HG02571 (cell line): Measurements from ENCODE around the gene NHLH1.

Experiments
- ATAC-seq: cut with Tn5 transposase; IDR thresholded peaks from one replicate; pipeline ENCODE4 v1.9.1; 2021; ENCODE audit warnings: mild to moderate bottlenecking, moderate library complexity; ENCODE audit not compliant: unreplicated experiment

Gene NHLH1

GRCh38 chr1:160358073-160358472 is 8.8 kb upstream of the NHLH1 start:
- no peak for ATAC-seq

- no peak for ATAC-seq
Measured at GRCh38 chr1:160359559-160360226, 7.2 kb upstream of the NHLH1 start.

DNA sequence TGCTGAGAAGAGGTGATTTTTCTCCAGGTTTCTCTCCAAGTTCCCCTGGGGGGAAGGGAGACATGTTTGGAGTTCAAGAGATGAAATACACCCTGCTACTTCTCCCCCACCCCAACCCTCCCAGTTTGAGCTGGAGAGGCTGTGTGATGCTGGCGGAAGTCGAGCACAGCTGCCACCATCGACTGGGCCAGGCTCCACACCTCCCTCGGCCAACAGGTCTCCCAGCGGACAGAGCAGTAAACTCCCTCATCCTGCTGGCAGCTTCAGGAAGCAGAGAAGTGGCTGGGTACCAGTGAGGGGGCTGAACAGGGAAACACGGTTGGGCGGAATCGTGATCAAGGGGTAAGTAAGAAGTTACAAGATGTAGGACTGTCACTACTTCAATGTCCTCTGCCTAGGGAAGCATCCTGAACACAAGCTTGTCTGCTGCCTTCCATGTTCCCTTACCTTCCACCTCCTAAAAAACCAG is 6.6 kb upstream of the NHLH1 start:
- ATAC-seq = no peak

GRCh38 chr1:160361199-160361598 is 5.7 kb upstream of the NHLH1 start:
- no peak for ATAC-seq

GRCh38 chr1:160361814-160362167 is 5.1 kb upstream of the NHLH1 start:
- no peak for ATAC-seq

GRCh38 chr1:160362168-160362957 is 4.5 kb upstream of the NHLH1 start:
- ATAC-seq = no peak

- no peak for ATAC-seq
Measured at GRCh38 chr1:160363010-160363409, 3.9 kb upstream of the NHLH1 start.

- ATAC-seq = no peak
Measured at GRCh38 chr1:160363951-160364735, 2.7 kb upstream of the NHLH1 start.

DNA sequence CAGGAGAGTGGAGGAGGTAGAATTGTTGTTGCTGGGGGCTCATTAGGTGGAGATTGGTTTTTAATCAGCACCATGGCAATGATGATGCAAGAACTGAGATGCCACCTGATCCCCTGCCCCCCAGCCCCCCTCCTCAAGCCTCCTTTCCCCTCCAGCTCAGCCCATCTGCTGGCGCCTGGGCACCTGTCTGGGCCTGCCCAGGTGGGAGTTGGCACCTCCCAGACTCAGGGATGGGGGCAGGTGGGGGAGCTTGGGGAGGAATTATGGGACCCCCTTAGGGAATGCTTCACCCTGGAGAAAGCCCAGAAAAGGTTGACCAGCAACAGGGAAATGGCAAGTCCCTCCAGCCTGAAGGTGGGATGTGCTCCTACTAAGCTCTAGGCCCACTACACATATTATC is 1.5 kb upstream of the NHLH1 start:
- ATAC-seq = no peak

- ATAC-seq = no peak
Measured at GRCh38 chr1:160367516-160367900, 637 bp downstream of the NHLH1 start.

- ATAC-seq = no peak
Measured at GRCh38 chr1:160367934-160368923, 1.4 kb downstream of the NHLH1 start.

DNA sequence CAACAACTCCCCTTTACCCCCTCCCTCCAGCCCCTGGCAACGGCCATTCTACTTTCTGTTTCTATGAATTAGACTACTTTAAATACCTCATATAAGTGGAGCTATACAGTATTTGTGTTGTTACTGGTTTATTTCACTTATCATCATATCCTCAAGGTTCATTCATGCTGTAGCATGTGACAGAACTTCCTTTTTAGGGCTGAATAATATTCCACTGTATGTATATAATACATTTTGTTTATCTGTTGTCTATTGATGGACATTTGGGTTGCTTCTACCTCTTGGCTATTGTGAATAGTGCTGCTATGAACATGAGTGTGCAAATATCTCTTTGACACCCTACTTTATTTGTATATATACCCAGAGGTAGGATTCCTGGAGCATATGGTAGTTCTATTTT is 2.2 kb downstream of the NHLH1 start:
- ATAC-seq = no peak

DNA sequence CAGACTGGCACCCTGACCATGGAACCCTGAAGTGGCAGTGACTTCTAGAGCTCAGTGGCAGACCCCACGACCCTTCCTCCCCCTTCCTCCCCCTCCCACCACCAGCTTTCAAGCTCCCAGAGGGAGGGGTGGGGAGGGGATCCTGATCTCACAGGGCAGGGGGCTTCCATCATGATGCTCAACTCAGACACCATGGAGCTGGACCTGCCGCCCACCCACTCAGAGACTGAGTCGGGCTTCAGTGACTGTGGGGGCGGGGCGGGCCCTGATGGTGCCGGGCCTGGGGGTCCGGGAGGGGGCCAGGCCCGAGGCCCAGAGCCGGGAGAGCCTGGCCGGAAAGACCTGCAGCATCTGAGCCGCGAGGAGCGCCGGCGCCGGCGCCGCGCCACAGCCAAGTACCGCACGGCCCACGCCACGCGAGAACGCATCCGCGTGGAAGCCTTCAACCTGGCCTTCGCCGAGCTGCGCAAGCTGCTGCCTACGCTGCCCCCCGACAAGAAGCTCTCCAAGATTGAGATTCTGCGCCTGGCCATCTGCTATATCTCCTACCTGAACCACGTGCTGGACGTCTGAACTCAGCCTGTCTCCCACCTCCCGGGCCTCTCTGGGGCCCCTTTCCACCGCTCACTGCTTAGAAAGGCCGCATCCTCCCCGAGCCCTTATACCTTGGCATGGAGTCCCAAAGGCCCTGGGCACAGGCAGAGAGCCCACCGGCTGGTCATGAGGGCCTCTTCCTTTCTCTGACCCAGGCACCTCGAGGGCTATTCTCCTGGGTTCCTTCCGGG is 3.9 kb downstream of the NHLH1 start:
- ATAC-seq = no peak

DNA sequence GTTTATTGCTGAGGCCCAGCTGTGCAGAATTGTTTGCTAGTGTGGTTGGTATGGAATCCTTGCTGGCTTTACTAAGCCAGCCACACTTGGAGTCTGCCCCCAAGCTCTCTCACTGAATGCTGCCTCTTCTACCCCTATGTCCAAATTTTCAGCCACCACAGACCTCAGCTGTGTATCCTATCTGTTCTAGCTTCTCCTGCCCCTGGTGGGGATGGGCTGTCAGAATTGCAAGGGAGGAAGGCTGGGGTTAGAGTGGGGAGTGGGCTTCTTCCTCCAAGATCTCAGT is 4.4 kb downstream of the NHLH1 start:
- no peak for ATAC-seq

DNA sequence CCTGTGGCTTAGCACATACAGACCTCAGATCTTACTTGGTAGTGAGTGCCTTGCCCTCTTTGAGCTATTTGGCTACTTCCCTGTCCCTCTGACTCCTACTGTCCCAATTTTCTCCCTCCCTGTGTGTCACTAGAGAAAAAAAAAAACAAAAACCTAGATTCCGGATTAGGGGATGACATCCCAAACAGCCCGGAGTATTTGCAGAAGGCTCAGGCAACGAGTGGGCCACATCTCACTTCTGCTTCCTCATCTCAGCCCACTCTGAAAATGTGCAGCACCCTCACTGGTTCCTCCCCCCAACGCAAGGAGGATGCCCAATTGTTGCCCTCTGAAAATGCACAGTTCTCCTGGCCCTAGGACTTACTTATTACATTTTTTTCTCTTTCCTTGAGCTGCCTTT is 4.9 kb downstream of the NHLH1 start:
- ATAC-seq = no peak

GRCh38 chr1:160373696-160374095 is 6.8 kb downstream of the NHLH1 start:
- no peak for ATAC-seq

- no peak for ATAC-seq
Measured at GRCh38 chr1:160374306-160375110, 7.6 kb downstream of the NHLH1 start.

DNA sequence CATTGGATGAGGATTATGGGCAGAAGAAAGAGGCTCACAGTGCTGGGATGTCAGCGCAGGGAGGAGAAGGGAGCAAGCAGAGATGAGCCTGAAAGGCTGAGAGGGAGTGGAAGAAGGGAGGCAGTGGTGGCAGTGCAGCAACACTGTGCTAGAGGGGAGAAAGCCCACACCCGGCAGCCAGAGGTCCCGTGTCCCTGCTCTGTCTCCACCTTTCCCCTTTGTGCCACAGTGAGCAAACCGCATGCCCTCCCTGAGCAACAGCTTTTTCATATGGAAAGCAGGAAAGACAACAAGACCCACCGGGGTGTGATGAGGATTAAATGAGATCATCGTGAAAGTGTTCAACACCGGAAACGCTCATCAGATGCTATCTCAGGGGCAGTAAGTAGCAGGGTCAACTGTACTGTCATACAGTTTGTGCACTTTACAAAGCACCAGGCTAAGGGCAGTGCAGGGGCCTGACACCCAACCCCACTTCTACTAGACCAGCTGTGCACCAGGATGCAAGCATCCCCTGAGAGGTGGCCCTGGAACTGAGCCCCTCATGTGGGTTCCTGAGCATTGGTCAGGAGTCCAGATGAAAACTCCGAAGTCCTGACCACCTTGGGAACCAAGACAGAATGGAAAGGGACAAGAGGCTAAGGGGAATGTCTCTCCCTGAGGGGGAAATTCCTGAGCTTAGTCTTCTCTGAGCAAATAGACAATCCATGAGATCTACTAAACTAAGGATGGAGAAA is 9.1 kb downstream of the NHLH1 start:
- ATAC-seq = no peak
